ENCODE measurements around the gene PDP2. TPM values are rescaled to one million over a fixed set of nuclear protein-coding genes. Genes with fewer than 3 reads are reported as not detected.

Gene PDP2
- total and polyA plus RNA-seq, 2 of the 4 experiments (the other 2 are of a cell fraction), result 5.3 to 16.8 TPM

DNA sequence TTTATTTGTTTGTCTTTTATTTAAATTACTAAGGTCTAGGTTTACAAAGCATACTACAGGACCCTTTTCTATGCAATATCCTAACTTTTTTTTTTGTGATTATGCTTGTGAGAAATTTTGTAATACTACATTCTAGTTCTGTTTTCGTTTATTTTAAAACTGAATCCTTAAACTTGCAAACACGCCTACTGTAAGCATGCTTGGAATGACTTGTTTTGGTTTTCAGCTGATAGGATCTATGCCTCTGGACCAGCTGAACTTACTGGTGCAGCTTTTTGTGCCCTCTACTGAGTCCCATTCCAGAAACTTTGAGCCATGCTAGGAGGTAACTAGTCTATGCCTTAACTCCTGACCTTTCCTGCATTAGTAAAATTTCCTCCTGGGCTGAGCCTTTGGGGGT lies 6.0 kb downstream of the PDP2 start:
- H3K27ac ChIP-seq (ENCODE audit: insufficient read depth, low read length), result peak overlapping the region; percentile 81; the same call in 1 of the 2 replicates
- no peak overlapping the region; the same call in 1 of the 2 replicates for H3K14ac ChIP-seq (replicated peaks; ENCODE audit: low read depth, low read length)
- no peak overlapping the region for H3K56ac ChIP-seq (ENCODE audit: extremely low read depth, insufficient read depth, low read length)
- H4K91ac ChIP-seq (ENCODE audit: insufficient read depth, low read depth, low read length), result no peak overlapping the region
- TF ChIP-seq MXI1 (IDR thresholded peaks at IDR 0.05; ENCODE audit: borderline replicate concordance, low read depth, low read length) (0 out of 2 replicates have a peak, but pooled peaks have one; percentile 9), RAD21 (IDR thresholded peaks at IDR 0.05; ENCODE audit: low read length) (no peak)
- peaks cover 14 to 40% of the 10 kb centered on the region in 2 experiments; a peak in 3 of 4 replicates for H3K79me1 ChIP-seq (ENCODE audit: low read depth in 1 of 2, low read length in 2 of 2)
- no peak overlapping the region for H3K9ac ChIP-seq (ENCODE audit: low read depth, low read length)
- WGBS, 2 experiments (ENCODE audit: extremely low coverage in 2 of 2, insufficient read length in 1 of 2), result no CpG with 5 or more reads among the region's 2 CpGs
- no peak overlapping the region for H2BK15ac ChIP-seq (ENCODE audit: low read depth, low read length)
- peak; percentile 95 for ATAC-seq (ENCODE audit: low read depth)
- peaks cover 16% of the 10 kb centered on the region for H3K4me1 ChIP-seq (ENCODE audit: control insufficient read depth, insufficient read depth, low read length)
- no peaks in the 10 kb centered on the region for H3K27me3 ChIP-seq (ENCODE audit: control insufficient read depth, insufficient read depth, low read length)
- no TSS peak for BruUV-seq (replicated peaks)
- ChIA-PET CTCF (interaction anchor here (1.0 to 2.2 kb wide), 2 partner anchors 9 to 13 kb away, joined by 4 to 9 read pairs; no protein-coding TSS in a partner anchor), POLR2A (ENCODE audit: unreplicated experiment) (interaction anchor here (0.5 to 0.9 kb wide), 2 partner anchors 13 to 63 kb away, joined by 4 to 10 read pairs; no protein-coding TSS in a partner anchor)
- peak; percentile 46 for DNase-seq
- H3K9me3 ChIP-seq (ENCODE audit: control insufficient read depth, insufficient read depth, low read length), result no peaks in the 10 kb centered on the region
- H2AK9ac ChIP-seq (replicated peaks; ENCODE audit: low read depth, low read length, poor library complexity), result no peak overlapping the region
- H3K9me1 ChIP-seq (ENCODE audit: insufficient read depth, low read length), result peaks cover 13% of the 10 kb centered on the region
- in situ Hi-C loops (cut with MboI; ENCODE audit: low sequenced_read_pairs), result no loop called here
- intact Hi-C loops (cut with micrococcal nuclease), result no loop called here
- H2BK20ac ChIP-seq (ENCODE audit: low read depth, low read length), result 0 out of 2 replicates have a peak overlapping the region, but pooled peaks have one; percentile 19
- peaks cover 10% of the 10 kb centered on the region; the same call in 1 of the 2 replicates for H4K20me1 ChIP-seq (ENCODE audit: insufficient read depth, low read length)
- H3K4ac ChIP-seq (ENCODE audit: low read depth, low read length), result no peak overlapping the region; the same call in 1 of the 2 replicates
- no peak overlapping the region for H4K5ac ChIP-seq (ENCODE audit: low read depth, low read length)
- H3K23ac ChIP-seq (ENCODE audit: low read depth, low read length), result peak overlapping the region; percentile 28; the same call in 1 of the 2 replicates
- H3K18ac ChIP-seq (ENCODE audit: low read depth, low read length), result no peak overlapping the region
- H2AK5ac ChIP-seq (ENCODE audit: low read depth, low read length), result 0 out of 2 replicates have a peak overlapping the region, but pooled peaks have one; percentile 19
- H2BK120ac ChIP-seq (ENCODE audit: low read depth, low read length), result no peak overlapping the region
- no peak overlapping the region for H4K8ac ChIP-seq (ENCODE audit: low read depth in 2 of 2, low read length in 2 of 2)
- H3K4me2 ChIP-seq (ENCODE audit: low read depth, low read length), result peak overlapping the region; percentile 18
- no peak overlapping the region for H3K4me3 ChIP-seq (ENCODE audit: insufficient read depth, low read depth, low read length)
- dilution Hi-C loops (cut with HindIII; ENCODE audit: low sequenced_read_pairs, unreplicated experiment), result no loop called here
- peaks cover 19% of the 10 kb centered on the region for H3K36me3 ChIP-seq (ENCODE audit: control insufficient read depth, insufficient read depth, low read length)
- no peak overlapping the region for H2AFZ ChIP-seq (replicated peaks; ENCODE audit: low read length, poor library complexity)
- peak overlapping the region; percentile 66 for H2BK5ac ChIP-seq (ENCODE audit: low read depth, low read length, poor library complexity, severe bottlenecking)
